ENCODE data around the gene PLPP2. TPM values are rescaled to one million over a fixed set of nuclear protein-coding genes. Genes with fewer than 3 reads are reported as not detected.

Gene PLPP2
- total RNA-seq, 1 experiment from 2014 or later: 9.4 TPM

- DNase-seq (ENCODE audit: low read depth, low spot score): no peak
- in situ Hi-C loops (cut with HindIII; ENCODE audit: low pct_unique_long_range_greater_than_20kb, low sequenced_read_pairs): no loop called here
Observed at GRCh38 chr19:322616-323015, 31.4 kb upstream of the PLPP2 start.

DNA sequence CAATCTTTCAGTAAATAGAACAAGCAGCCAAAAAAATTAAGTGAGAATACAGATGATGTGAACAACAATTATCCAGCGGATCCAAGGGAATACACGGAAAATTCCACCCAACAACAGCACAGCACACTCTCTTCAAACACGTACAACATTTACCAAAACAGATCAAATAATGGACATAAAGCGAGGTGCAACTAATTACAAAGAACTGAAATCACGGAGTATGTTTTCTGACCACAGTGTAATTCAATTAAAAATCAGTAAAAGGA, 27.2 kb upstream of the PLPP2 start:
- no peak for DNase-seq (ENCODE audit: low read depth, low spot score)
- in situ Hi-C loops (cut with HindIII; ENCODE audit: low pct_unique_long_range_greater_than_20kb, low sequenced_read_pairs): no loop called here

GRCh38 chr19:317710-318508, 26.7 kb upstream of the PLPP2 start:
- no peak for DNase-seq (ENCODE audit: low read depth, low spot score)
- in situ Hi-C loops (cut with HindIII; ENCODE audit: low pct_unique_long_range_greater_than_20kb, low sequenced_read_pairs): no loop called here

- in situ Hi-C loops (cut with HindIII; ENCODE audit: low pct_unique_long_range_greater_than_20kb, low sequenced_read_pairs): no loop called here
- no peak for DNase-seq (ENCODE audit: low read depth, low spot score)
Observed at GRCh38 chr19:315811-316210, 24.6 kb upstream of the PLPP2 start.

DNA sequence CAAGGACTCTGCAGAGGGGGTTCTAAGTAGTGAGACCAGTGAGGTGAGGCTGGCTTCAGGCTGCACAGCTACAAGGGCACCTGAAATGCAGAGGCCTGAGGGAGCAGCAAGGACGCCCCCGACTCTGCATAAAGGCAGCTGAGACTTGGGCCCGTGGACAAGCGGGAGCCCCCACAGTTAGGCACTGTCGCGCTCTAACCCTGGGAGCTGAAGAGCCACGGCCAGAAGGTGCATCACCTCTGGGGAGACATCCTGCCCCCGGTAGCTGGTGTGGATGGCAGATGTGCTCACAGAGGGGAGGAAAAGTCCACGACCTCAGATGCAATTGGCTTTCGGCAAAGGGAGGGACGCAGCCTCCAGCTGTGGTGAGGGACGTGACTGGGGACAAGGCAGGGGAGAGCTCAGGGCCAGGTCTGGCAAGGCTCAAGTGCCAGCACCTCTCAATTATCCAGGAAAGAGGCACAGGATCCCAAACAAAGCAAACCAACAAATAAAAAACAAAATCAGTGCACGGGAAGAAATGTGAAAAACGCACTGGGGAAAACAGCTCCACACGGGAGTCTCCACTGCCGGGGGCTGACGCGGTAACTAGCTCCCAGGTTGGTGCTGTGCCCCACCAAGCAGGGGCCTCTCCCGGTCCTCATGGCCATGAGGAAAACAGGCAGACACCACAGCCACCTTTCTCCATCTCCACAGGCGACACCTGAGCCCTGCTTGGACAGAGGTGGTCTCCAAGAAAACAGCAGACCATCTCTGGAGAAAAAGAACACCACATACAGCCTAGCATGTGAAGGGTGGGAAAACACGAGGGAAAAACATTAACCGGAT, 23.0 kb upstream of the PLPP2 start:
- DNase-seq (ENCODE audit: low read depth, low spot score): no peak
- in situ Hi-C loops (cut with HindIII; ENCODE audit: low pct_unique_long_range_greater_than_20kb, low sequenced_read_pairs): no loop called here

DNA sequence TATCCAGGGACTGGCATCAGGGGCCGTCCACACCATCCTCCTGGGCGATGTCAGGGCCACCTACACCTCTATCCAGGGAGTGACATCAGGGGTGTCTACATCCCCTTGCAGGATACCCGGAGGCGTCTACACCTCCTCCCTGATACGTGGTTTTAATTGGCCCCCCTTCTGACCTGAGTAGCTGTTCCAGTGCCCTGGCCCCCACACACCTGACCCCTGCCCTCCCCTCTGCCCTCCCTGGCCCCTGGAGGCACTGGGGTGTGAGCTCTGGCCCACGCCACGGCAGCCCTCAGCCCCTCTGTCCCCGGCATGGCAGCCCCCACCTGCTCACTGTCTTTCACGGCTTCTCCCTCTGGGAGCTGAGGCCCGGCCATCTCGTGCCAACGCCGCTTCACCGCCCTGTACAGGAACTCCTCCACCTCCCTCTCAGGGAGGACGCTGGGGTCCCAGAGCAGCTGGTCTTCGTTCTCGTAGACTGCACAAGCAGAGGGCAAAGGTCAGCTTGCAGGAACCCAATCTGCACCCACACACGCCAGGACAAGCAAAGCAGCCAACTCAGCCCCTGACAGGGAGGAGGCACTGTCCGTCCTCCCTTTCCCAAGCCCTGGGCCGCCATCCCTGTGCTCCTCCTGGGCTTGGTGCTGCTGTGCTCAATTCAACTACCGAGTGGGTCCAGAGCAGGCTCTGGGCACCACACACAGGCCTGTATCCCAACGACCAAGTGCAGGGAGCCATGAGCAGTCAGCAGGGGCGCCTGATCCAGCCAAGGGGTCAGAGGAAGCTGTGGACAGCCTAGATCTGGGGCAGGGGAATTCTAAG, 22.2 kb upstream of the PLPP2 start:
- in situ Hi-C loops (cut with HindIII; ENCODE audit: low pct_unique_long_range_greater_than_20kb, low sequenced_read_pairs): no loop called here
- DNase-seq (ENCODE audit: low read depth, low spot score): no peak

DNA sequence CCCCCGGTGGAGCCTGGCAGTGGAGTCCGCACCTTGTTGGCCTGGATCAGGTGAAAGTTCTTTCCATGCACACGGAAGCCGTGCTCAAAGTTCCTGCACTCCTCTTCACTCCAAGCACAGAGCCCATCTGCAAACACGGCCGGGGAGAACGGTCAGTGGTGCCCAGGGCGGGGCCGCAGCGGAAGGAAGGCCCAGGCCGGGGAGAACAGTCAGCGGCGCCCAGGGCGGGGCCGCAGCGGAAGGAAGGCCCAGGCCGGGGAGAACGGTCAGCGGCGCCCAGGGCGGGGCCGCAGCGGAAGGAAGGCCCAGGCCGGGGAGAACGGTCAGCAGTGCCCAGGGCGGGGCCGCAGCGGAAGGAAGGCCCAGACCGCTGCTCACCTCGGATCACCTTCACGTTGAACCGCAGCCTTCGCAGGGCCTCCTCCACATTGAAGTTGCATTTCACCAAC, 20.6 kb upstream of the PLPP2 start:
- no peak for DNase-seq (ENCODE audit: low read depth, low spot score)
- in situ Hi-C loops (cut with HindIII; ENCODE audit: low pct_unique_long_range_greater_than_20kb, low sequenced_read_pairs): no loop called here

GRCh38 chr19:310781-311496, 19.7 kb upstream of the PLPP2 start:
- DNase-seq (ENCODE audit: low read depth, low spot score): no peak
- in situ Hi-C loops (cut with HindIII; ENCODE audit: low pct_unique_long_range_greater_than_20kb, low sequenced_read_pairs): no loop called here

GRCh38 chr19:310141-310651, 19.0 kb upstream of the PLPP2 start:
- no peak for DNase-seq (ENCODE audit: low read depth, low spot score)
- in situ Hi-C loops (cut with HindIII; ENCODE audit: low pct_unique_long_range_greater_than_20kb, low sequenced_read_pairs): no loop called here

GRCh38 chr19:309206-309565, 18.0 kb upstream of the PLPP2 start:
- in situ Hi-C loops (cut with HindIII; ENCODE audit: low pct_unique_long_range_greater_than_20kb, low sequenced_read_pairs): no loop called here
- DNase-seq (ENCODE audit: low read depth, low spot score): no peak

GRCh38 chr19:308471-309205, 17.4 kb upstream of the PLPP2 start:
- in situ Hi-C loops (cut with HindIII; ENCODE audit: low pct_unique_long_range_greater_than_20kb, low sequenced_read_pairs): no loop called here

DNA sequence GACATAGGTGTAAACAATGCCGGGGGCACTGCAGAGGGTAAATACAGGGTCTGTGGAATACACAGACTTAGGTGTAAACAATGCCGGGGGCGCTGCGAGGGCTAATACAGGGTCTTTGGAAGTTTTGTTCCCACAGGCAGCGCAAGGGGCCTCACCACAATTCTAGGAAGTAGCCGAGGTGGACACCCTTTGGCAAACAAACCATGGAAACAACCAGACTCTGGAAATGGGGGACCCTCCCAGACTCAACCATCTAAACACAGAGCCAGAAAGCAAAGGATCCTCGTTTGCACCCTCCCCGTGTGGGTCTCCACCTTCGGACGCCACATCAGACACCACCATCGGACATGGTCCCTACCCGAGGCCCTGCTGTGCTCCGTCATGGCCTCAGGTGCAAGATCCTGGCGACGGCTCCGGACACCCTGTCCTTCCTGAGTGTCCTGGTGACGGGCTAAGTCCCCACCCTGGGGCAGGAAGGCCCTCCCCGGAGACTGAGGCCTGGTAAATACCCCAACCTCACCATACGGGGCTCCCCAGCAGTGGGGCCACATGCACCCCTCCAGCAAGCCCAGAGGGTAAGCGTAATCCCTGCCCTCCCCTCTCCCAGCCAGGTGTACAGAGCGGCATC, 16.7 kb upstream of the PLPP2 start:
- no peak for DNase-seq (ENCODE audit: low read depth, low spot score)
- in situ Hi-C loops (cut with HindIII; ENCODE audit: low pct_unique_long_range_greater_than_20kb, low sequenced_read_pairs): no loop called here

More at GRCh38 chr19:308471-309205, 17.4 kb upstream of the PLPP2 start:
- no peak for DNase-seq (ENCODE audit: low read depth, low spot score)

DNA sequence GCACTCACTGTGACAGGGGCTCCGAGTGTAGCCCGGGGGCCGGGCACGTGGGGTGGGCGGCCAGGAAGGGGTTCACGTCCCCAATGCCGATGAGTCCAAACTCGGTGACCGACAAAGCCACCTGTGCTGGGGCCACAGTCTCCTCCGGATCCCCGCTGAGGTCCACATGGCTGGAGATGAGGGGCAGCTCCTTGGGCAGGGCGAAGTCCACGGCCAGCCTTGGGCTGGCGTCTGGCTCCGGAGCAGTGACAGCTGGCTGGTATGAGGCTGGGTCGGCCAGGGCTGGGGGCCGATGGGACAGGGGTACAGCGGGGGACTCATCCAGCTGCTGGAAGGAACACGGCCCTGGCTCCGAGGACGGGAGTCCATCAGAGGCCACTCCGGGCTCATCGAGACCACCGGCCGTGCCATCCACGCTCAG, 15.9 kb upstream of the PLPP2 start:
- in situ Hi-C loops (cut with HindIII; ENCODE audit: low pct_unique_long_range_greater_than_20kb, low sequenced_read_pairs): no loop called here
- DNase-seq (ENCODE audit: low read depth, low spot score): no peak

DNA sequence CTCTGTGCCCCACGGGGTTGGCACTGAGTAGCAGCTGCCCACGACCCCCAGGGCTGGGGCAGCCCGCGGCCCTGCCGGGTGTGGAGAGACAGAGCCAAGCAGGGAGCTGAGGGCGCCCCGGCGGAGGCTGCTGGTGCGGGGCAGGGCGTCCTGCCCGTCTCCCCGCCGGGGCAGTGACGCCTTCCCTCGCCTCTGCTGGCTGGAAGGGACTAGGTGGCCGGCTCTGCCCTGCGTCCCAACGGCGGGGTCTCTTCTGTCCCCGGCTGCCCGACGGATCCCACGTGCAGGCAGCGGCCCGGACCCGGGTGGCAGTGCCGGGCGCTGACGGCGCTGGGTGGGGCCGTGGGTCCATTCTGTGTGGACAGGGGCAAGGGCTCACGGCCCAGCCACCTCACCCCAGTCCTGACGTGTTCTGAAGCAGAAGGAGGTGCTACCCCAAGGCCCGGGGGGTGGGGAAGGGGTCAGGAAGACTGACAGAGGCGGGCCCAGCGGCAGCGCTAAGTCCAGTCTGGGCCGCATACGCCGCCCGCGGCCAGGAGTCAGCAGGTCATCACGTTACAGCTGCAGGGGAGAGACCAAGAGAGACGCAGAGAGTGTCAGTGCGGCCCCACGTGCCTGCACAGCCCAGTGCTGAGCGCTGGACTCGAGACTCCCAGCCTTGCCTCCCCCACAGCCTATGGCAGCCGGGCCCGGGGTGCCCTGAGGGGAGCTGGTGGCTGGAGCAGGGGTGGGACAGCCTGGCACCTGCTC, 15.1 kb upstream of the PLPP2 start:
- in situ Hi-C loops (cut with HindIII; ENCODE audit: low pct_unique_long_range_greater_than_20kb, low sequenced_read_pairs): no loop called here

DNA sequence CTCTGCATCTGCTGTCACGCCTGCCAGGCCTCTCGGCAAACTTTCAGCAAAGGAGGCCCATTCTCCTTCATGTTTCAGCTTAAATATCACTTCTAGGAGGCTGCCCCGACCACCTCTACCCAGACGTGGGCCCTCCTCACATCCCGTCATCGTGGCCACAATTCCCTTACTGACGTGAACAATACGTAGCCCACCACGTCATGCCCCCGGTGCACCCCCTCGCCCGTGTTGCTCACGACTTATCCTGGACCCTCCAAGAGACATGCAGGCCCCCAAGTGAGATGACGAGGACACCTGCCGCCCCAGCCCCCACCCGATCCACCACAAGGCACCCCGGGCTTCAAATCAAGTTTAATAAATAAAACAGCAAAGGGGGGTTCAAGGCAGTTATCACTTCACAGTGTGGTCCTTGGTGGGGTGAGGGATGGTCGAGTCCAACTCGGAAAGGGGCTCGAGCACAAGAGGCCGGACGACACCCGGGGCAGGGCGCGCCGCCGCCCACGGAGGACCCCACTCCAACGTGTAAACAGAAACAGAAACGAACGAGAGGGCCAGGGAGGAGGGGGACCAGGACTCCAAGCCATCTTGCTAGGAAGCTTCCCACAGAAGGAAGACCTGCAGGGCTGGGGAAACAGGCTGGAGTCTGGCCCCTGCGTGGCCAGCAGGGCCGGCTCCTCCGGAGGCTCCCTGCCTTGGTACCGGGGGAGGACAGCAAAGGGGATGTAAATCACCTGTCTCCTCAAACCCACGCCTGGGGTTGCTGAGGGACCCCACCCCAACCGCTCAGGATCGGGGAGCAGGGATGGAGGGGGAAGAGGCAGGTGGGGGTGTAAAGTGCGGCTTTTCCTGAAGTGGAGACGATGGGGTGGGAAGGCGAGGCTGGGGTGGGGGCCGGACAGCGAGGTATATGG, 14.3 kb upstream of the PLPP2 start:
- DNase-seq (ENCODE audit: low read depth, low spot score): no peak
- in situ Hi-C loops (cut with HindIII; ENCODE audit: low pct_unique_long_range_greater_than_20kb, low sequenced_read_pairs): no loop called here

More for the DNA sequence above, 15.1 kb upstream of the PLPP2 start:
- no peak for DNase-seq (ENCODE audit: low read depth, low spot score)

Data from SK-MEL-5 (cell line).